DMS114 treated with DMSO at 0.1 percent for 48 hours (cell line): ENCODE data around the gene CNOT3.
"Not testable (repeated sequence)": the region's sequence is repeated elsewhere in the genome, so short reads cannot be mapped to it uniquely, and the experiment has no call there.

Source experiments
- DNase-seq: peaks from one replicate; lab custom pipeline; 2025; ENCODE audit not compliant: unreplicated experiment; lab: John Stamatoyannopoulos, UW

CNOT3 gene

GRCh38 chr19:54169149-54169740, 31.7 kb downstream of the CNOT3 start:
- no peak for DNase-seq

GRCh38 chr19:54171736-54172431, 34.3 kb downstream of the CNOT3 start:
- DNase-seq, result not testable (repeated sequence)

- DNase-seq, result no peak
These were observed 35.2 kb downstream of the CNOT3 start, which contains the start of gene TMC4 for GRCh38 chr19:54172471-54173358. Gene TMC4, minus strand, starts transcription at chr19:54173160. Its CDS starts 43 bp downstream, at chr19:54173117.

- no peak for DNase-seq
These were observed 35.8 kb downstream of the CNOT3 start for GRCh38 chr19:54173359-54173699.

- no peak for DNase-seq
These were observed 36.6 kb downstream of the CNOT3 start for GRCh38 chr19:54173951-54174834.

GRCh38 chr19:54178581-54179261, 41.2 kb downstream of the CNOT3 start:
- no peak for DNase-seq

GRCh38 chr19:54179262-54179852, 41.8 kb downstream of the CNOT3 start:
- no peak for DNase-seq

- peak; percentile 68 for DNase-seq
These were observed 42.4 kb downstream of the CNOT3 start for GRCh38 chr19:54179921-54180461.

GRCh38 chr19:54180691-54181091, 43.1 kb downstream of the CNOT3 start:
- no peak for DNase-seq

GRCh38 chr19:54181894-54182293, 44.3 kb downstream of the CNOT3 start:
- DNase-seq, result not testable (repeated sequence)

GRCh38 chr19:54183431-54183830, 45.9 kb downstream of the CNOT3 start:
- no peak for DNase-seq

GRCh38 chr19:54186351-54186750, 48.8 kb downstream of the CNOT3 start:
- no peak for DNase-seq

GRCh38 chr19:54186934-54187381, 49.4 kb downstream of the CNOT3 start:
- DNase-seq, result no peak

GRCh38 chr19:54188215-54188871, 50.8 kb downstream of the CNOT3 start:
- no peak for DNase-seq

GRCh38 chr19:54189145-54189734, 51.7 kb downstream of the CNOT3 start, which contains the start of gene MBOAT7:
Gene MBOAT7, minus strand, starts transcription at chr19:54189580. Its CDS starts 1,072 bp downstream, at chr19:54188508.
- DNase-seq, result no peak

- peak; percentile 100 for DNase-seq
These were observed 52.4 kb downstream of the CNOT3 start for GRCh38 chr19:54189735-54190502.

GRCh38 chr19:54190503-54191010, 53.0 kb downstream of the CNOT3 start:
- peak; percentile 98 for DNase-seq
